NCI-H446 treated with DMSO at 0.1 percent for 48 hours (cell line): ENCODE data around the gene GLA.
A peak's percentile ranks its signal among the peaks of the same experiment; 100 is the strongest.

Experiments used
- DNase-seq: peaks from one replicate; lab custom pipeline; 2025; lab: John Stamatoyannopoulos, UW

Gene GLA

GRCh38 chrX:101407748-101408531, at the start of gene GLA, which contains the start of gene HNRNPH2:
TSS of gene GLA (minus strand) at chrX:101407925. CDS start at chrX:101407903, 22 bp downstream.
TSS of gene HNRNPH2 (plus strand) at chrX:101408222. CDS start at chrX:101411989, 3,767 bp downstream.
- peak; percentile 96 for DNase-seq

- DNase-seq, result no peak
Measured at GRCh38 chrX:101452056-101452455, 44.3 kb upstream of the GLA start.

GRCh38 chrX:101450961-101451360, 43.2 kb upstream of the GLA start:
- DNase-seq, result no peak

- DNase-seq, result no peak
Measured at GRCh38 chrX:101450085-101450484, 42.4 kb upstream of the GLA start.

GRCh38 chrX:101449279-101449678, 41.6 kb upstream of the GLA start:
- no peak for DNase-seq

- no peak for DNase-seq
Measured at GRCh38 chrX:101442085-101442484, 34.4 kb upstream of the GLA start.

- no peak for DNase-seq
Measured at GRCh38 chrX:101430457-101431078, 22.8 kb upstream of the GLA start.

GRCh38 chrX:101429934-101430333, 22.2 kb upstream of the GLA start:
- no peak for DNase-seq

- DNase-seq, result no peak
Measured at GRCh38 chrX:101427954-101428353, 20.2 kb upstream of the GLA start.

GRCh38 chrX:101419489-101419888, 11.8 kb upstream of the GLA start:
- DNase-seq, result no peak

GRCh38 chrX:101417981-101418841, 10.5 kb upstream of the GLA start:
- DNase-seq, result no peak

GRCh38 chrX:101417190-101417589, 9.5 kb upstream of the GLA start:
- no peak for DNase-seq

GRCh38 chrX:101416691-101417090, 9.0 kb upstream of the GLA start:
- no peak for DNase-seq

- DNase-seq, result peak; percentile 39
Measured at GRCh38 chrX:101415180-101416145, 7.7 kb upstream of the GLA start.

- DNase-seq, result no peak
Measured at GRCh38 chrX:101411984-101412383, 4.3 kb upstream of the GLA start.

GRCh38 chrX:101410461-101410860, 2.7 kb upstream of the GLA start:
- DNase-seq, result no peak

- DNase-seq, result no peak
Measured at GRCh38 chrX:101409043-101409442, 1.3 kb upstream of the GLA start.

GRCh38 chrX:101408532-101408841, 762 bp upstream of the GLA start:
- DNase-seq, result no peak

GRCh38 chrX:101407167-101407747, 468 bp downstream of the GLA start:
- DNase-seq, result no peak

- DNase-seq, result no peak
Measured at GRCh38 chrX:101399825-101400224, 7.9 kb downstream of the GLA start.

GRCh38 chrX:101398694-101399093, 9.0 kb downstream of the GLA start:
- DNase-seq, result no peak
